Measurements from ENCODE around the gene PITPNB.

GRCh38 chr22:27881421-27881820 is 37.6 kb downstream of the PITPNB start:
- TF ChIP-seq EZH2 (IDR thresholded peaks at IDR 0.05) (no peak), POLR2AphosphoS5 (IDR thresholded peaks at IDR 0.05; ENCODE audit: borderline replicate concordance, low read depth, low read length) (no peak)

Measured in SK-N-MC (cell line).